HG03442 (cell line): ENCODE results near the gene AP4B1.
"Not testable (repeated sequence)": the region's sequence is repeated elsewhere in the genome, so short reads cannot be mapped to it uniquely, and the experiment has no call there.

Experiments
- ATAC-seq: cut with Tn5 transposase; IDR thresholded peaks from one replicate; pipeline ENCODE4 v1.9.1; 2021; ENCODE audit warnings: mild to moderate bottlenecking, moderate library complexity; ENCODE audit not compliant: unreplicated experiment

AP4B1 gene

DNA sequence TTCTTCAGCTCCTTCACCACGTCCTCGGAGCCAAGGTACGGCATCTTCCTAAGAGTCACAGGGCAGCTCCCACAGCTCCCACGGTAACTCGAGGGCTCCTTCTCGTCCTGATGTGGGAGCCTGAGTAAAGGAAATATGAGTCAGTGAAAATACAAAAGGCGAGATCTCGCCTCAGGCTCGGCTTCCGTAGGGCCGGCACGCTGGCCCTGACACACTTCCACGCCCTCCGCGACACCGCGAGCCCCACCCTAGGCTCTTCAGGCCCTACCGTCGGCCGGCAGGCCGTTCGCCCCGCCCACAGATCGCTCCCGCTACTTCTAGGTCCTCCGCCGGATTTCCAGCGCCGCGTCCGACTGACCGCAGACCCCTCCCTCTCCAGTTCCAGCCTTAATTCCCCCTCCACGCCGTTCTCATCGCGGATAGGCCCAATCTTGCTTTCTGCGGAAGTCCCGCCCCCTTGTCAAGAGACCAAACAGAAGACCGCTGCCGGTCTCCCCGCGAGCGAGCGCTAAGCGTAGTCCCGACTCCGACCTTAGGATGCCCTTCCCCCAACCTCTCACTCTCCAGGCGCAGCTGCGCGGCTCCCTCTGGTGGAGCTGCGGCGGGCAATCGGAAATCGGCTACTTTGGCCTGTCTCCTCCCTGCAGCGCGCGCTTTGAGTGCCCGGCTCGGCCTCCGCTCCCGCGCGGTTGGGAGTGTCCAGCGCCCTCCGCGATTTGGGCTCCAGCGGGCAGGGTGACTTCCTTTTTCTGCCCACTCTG lies at the start of gene AP4B1, which contains the start of gene DCLRE1B:
AP4B1 (minus strand) TSS at position 126 of the 761 bp plus-strand sequence; CDS start at position 44, 82 bp downstream.
DCLRE1B (plus strand) TSS at position 653 of the 761 bp plus-strand sequence. CDS start 261 bp downstream, outside the sequence.
- peak; percentile 87 for ATAC-seq

DNA sequence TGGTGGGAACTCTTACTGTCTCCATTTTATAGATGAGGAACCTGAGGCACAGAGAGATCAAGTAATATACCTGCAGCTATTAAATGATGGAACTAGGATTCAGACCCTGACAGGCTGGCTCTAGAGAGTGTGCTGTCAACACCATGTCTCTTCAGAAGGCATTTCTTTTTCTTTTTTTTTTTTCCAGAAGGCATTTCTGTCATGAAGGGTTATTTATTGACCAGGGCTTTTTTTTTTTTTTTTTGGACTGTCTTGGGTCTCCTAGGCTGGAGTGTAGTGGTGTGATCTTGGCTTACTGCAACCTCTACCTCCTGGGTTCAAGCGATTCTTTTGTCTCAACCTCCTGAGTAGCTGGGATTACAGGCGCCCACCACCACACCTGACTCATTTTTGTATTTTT lies 47.1 kb upstream of the AP4B1 start:
- ATAC-seq: no peak

DNA sequence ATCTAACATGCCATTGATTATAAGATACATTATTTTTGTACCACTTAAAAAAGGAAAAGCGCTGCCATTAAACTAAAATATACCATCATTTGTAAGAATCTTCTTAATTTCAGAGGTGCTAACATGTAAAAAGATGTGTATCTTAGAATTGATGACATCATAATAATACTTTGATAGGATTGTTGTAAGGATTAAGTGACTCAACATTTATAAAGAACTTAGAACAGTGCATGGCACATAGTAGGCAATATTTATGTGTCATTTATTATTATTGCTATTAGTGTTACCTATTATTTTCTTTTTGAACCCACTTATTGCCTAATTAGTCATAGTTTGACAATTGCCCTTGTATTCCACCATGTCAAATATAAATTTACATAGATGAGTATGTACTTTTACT lies 46.3 kb upstream of the AP4B1 start:
- no peak for ATAC-seq

DNA sequence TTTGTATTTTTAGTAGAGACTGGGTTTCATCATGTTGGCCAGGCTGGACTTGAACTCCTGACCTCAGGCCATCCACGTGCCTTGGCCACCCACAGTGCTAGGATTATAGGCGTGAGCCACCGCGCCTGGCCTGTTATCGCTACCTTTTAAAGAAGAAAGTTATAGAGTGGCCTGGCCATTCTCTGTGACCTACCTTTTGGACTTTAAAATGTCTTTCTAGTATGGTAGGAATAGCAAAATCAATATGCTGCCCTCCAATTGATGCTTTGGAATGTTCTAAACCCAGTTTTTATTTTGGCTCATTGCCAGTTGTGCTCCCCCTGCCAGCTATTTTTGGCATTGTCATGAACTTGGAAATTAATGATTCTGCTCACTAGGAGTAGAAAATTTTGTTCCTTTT lies 44.4 kb upstream of the AP4B1 start:
- ATAC-seq: no peak

DNA sequence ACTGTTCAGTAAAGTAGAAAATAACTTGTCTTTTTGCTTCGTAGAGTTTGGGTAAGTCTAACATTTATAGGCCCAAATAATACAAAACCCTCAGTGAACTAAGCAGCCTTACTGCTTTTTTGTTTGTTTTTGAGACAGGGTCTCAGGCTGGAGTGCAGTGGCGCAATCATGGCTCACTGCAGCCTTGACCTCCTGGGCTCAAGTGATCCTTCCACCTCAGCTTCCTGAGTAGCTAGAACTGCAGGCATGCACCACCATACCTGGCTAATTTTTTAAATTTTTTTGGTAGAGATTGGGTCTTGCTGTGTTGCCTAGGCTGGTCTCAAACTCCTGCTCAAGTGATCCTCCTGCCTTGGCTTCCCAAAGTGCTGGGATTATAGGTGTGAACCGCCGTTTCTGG lies 43.6 kb upstream of the AP4B1 start:
- ATAC-seq: not testable (repeated sequence)

DNA sequence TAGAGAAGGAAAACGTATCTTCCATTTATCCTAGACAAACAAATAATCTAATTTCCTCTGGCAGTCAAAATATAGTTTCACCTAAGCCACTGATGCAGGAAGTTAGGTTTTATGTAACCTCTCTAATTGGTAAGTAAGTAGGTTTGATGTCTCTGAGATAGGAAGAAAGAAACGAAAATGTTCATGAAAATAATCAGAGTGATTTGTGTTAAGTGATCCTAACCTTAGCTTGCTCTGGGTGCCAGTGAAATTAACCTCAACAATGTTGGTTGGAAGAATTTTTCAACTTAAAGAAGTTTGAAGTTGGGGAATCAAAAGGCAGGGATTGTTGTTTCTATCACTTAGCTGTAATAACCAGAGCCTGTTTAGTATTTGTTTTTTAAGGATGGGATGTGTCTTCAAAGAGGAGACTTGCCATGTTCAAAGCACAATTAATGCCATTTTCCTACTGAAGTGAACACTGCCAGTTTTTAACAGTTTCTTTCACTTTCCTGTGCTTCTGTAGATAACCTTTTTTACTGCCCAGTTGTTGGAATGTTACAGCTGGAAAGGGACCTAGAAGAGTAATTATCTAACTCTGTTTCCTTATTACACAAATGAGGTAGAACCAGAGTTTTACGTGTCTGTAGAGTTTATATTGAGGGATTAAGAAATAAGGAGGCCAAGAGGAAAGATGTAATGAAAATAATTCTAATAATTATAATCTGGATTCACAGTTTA lies 42.9 kb upstream of the AP4B1 start:
- no peak for ATAC-seq

DNA sequence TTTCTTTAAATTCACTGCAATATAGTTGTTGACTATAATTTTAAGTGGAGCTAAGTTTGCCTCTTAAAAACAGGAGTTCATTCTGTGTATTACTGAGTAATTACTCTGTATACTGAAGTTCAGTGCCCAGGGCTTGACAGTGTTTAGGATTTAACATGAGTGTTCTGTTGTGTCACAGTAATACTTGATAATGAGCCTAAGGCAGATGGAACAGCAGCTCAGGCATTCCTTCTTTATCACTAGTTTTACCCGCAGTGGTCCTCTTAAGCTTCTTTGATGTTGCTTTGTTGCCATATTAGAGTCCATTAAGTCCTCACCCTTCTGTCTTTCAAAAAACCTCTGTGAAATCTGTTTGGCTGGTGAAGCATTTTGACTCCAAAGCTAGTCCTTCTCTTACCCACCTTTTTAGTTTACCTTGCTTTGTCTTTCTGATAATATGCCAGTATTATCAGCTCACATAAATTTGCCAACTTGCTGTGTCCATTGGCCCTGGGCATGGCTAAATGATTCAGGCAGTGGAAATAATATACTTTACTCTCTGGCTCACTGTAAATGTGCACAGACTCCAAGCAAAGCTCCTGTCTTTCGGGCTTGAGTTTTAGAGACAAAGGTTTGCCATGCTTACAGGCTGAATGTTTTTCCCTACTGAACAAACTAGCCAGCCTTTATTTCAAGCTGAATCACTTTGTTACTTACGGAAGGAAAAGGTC lies 42.2 kb upstream of the AP4B1 start:
- no peak for ATAC-seq

DNA sequence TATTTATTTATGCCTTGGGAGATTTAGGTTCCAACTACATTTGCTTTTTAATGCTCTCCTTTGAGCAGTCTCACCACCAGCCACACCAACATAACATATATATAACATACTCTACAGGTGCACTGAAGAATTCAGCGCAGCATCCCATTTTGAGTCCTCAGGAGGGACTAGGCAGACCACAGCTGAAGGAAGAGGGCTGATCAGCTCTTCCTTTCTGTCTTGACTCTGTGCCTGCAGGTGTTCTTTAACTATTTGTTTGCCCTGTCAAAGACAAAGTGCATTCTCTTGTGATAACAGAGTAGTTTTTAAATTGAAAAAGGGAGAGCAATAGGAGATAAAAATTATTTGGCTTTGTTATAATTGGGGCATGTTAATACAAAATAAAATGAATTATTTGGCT lies 41.5 kb upstream of the AP4B1 start:
- ATAC-seq: no peak

DNA sequence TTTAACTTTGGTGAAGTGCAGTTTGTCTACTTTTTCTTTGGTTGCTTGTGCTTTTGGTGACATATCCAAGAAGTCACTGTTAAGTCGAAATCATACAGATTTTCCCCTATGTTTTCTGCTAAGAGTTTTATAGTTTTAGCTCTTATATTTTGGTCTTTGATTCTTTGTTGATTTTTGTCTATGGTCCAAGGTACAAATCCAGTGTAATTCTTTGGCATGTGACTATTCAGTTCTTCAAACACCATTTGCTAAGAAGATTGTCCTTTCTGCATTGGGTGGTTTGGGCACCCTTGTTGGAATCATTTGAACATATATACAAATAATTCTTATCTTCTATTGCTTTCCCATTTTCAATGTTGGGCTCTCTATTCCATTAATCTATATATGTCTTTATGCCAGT lies 40.7 kb upstream of the AP4B1 start:
- no peak for ATAC-seq

DNA sequence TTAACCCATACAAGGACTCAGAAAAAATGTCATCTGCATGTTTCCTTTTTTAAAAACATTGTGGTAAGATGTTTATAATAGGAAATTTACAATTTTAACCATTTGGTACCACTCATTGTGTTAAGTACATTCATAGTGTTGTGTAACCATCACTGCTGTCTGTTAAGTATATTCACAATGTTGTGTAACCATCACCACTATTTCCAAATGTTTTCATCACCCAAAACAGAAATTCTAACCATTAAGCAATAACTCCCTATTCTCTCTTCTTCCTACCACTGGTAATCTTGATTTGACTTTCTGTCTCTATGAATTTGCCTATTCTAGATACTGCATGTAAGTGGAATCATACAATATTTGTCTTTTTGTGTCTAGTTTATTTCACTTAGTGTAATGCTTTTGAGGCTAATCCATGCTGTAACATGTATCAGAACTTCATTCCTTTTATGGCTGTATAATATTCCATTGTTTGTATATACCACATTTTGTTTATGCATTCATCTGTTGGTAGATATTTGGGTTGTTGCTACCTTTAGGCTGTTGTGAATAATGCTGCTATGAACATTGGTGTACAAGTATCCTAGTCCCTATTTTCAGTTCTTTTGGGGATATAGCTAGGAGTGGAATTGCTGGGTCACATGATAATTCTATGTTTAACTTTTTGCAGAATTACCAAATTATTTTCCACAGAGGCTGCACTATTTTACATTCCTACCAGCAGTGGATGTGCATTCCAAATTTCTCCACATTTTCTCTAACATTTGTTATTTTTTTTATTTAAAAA lies 38.6 kb upstream of the AP4B1 start:
- no peak for ATAC-seq

DNA sequence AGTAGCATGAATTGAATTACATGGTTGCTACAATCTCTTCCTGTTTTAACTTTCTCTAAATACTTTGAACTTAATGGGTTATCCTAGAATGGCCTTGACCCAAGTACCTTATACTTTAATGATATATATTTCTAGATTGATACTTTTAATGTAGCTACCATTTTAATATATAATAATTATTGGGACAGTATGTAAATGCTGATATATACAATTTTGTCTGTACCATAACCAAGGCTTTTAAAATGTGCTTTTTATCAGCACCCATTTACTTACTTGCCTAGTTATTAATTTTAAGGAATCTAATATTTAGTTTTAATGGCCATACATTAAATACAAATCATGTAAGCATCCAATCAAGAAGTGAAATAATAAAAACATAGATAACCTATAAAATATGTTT lies 37.9 kb upstream of the AP4B1 start:
- no peak for ATAC-seq

DNA sequence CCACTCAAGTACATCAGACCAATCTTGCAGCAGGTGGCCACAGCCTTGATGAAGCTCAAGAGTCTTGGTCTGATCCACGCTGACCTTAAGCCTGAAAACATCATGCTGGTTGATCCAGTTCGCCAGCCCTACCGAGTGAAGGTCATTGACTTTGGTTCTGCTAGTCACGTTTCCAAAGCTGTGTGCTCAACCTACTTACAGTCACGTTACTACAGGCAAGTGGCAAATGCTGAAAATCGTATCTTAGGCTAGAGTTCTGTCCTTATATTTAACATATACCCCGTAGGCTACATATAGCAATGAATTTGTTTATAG lies 36.6 kb upstream of the AP4B1 start:
- no peak for ATAC-seq

DNA sequence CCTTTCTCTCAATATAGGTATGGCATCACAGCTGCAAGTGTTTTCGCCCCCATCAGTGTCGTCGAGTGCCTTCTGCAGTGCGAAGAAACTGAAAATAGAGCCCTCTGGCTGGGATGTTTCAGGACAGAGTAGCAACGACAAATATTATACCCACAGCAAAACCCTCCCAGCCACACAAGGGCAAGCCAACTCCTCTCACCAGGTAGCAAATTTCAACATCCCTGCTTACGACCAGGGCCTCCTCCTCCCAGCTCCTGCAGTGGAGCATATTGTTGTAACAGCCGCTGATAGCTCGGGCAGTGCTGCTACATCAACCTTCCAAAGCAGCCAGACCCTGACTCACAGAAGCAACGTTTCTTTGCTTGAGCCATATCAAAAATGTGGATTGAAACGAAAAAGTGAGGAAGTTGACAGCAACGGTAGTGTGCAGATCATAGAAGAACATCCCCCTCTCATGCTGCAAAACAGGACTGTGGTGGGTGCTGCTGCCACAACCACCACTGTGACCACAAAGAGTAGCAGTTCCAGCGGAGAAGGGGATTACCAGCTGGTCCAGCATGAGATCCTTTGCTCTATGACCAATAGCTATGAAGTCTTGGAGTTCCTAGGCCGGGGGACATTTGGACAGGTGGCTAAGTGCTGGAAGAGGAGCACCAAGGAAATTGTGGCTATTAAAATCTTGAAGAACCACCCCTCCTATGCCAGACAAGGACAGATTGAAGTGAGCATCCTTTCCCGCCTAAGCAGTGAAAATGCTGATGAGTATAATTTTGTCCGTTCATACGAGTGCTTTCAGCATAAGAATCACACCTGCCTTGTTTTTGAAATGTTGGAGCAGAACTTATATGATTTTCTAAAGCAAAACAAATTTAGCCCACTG lies 36.0 kb upstream of the AP4B1 start:
- ATAC-seq: peak; percentile 68

DNA sequence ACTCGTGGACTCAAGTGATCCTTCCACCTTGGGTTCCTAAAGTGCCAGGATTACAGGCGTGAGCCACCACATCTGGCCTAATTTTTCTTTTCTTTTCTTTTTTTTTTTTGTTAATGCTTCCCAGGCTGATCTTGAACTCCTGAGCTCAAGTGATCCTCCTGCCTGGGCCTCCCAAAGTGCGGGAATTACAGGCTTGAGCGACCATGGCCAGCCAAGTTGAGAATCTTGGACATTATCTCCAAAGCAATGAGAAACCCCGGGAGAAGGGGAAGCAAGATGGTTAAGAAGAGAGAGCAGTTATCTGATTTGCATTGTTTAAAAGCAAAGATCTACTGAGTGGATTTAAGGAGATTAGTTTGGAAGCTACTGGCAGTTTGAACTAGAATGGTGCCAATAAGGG lies 33.6 kb upstream of the AP4B1 start:
- ATAC-seq: no peak

DNA sequence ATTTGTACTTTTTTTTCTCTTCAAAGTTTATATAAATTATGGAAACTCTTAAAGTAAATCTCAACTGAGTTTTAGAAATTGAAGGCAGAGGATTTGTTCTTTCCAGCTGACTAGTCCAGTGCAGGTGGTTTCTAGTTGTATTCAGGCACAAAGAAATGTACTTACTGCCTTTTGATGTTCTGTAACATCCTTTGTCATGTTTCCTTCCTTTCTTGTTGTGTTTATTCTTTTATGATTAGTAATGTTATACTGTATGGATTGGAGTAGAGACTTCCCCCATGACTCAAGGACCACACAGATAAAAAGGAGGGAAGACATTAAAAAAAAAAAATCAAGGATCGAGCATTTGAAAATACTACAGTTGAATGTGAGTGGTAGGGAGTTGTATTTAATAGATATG lies 32.5 kb upstream of the AP4B1 start:
- ATAC-seq: no peak

DNA sequence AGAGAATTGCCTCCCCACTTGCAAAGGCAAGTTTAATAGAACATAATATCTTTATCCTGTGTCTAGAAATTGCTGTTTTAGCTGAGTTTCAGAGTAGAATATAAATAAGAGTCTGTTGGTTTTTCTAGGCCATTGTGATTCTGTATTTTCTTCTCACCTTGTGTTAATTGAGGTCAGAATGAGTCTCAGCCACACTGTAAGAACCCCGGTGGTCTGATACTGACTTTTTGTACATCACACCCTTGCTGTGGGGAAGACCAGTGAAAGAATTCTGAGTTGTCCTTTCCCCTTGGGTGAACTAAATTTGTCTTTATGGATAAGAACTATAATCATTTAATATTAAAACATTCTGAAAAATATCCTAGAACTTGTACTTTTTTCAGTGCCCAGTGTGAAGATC lies 31.4 kb upstream of the AP4B1 start:
- no peak for ATAC-seq

DNA sequence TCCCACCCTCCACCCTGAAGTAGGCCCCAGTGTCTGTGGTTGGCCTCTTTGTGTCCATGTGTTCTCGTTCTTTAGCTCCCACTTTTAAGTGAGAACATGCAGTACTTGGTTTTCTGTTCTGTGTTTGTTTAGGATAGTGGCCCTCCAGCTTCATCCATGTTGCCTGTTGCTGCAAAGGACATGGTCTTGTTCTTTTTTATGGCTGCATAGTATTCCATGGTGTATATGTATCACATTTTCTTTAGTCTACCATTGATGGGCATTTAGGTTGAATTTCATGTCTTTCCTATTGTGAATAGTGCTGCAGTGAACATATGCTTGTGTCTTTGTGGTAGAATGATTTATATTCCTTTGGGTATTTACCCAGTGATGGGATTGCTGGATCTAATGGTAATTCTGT lies 30.6 kb upstream of the AP4B1 start:
- no peak for ATAC-seq

DNA sequence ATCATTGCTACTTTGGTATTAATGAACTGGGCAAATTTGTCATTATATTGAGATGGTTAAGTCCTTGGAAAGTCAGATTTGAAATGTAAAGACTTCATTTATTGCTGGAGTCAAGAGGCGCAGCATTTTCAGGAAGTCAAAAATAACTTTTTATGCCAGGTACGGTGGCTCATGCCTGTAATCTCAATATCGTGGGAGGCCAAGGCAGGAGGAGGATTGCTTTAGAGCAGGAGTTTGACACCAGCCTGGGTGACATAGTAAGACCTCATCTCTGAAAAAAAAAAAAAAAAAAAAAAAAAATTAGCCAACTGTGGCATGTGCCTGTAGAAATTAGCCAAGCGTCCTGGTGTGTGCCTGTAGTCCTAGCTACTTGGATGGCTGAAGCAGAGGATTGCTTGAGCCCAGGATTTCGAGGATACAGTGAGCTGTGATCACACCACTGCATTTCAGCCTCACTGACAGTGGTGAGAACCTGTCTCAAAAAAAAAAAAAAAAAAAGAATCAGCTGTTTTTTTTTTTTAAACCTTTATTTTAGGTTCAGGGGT lies 30.0 kb upstream of the AP4B1 start:
- ATAC-seq: no peak

DNA sequence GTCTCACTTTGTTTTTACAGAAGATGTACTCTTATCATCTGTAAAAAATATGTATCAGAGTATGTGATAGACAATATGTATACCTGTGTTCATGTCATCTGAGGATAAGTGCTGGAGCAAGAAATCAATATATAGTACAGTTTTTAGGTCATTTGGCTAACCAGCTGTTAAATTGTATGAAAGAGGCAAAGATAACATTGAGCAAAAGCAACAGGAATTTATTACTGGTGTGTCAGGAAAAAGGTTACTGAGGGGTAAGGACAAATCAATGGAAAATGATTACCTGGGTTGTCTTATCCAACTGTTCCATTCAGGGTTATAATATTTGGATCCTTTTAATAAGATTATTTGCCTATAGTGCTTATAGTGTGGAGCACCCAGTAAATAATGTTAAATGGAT lies 29.4 kb upstream of the AP4B1 start:
- no peak for ATAC-seq

DNA sequence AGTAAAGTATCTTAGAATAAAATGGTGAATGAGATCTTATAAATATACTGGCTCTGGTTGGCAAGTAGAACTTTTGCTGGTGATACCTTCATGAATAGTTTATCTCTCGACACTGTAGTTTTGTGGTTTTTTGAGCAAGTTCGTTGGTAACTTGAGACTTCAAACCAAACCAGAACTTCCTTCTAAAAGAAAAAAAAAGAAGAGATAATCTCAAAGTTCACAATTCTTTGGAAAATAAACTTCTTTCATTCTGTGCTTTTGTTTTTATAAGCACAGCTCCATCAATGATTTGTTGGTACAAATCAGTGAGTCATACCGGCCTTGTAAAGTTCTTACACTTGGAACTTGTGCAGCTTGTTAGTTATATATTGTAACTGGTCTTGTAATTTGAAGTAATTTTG lies 26.9 kb upstream of the AP4B1 start:
- no peak for ATAC-seq
